GM12874 (cell line): ENCODE results near the gene PJA2.

Experiments
- TF ChIP-seq, protein P1 (sequence below): IDR thresholded peaks from 2 replicates; pipeline ENCODE4 v1.5.1; 2011; ENCODE audit warnings: low read depth, mild to moderate bottlenecking, control low read depth, low read length, moderate library complexity; ENCODE audit not compliant: insufficient read depth

Gene PJA2

DNA sequence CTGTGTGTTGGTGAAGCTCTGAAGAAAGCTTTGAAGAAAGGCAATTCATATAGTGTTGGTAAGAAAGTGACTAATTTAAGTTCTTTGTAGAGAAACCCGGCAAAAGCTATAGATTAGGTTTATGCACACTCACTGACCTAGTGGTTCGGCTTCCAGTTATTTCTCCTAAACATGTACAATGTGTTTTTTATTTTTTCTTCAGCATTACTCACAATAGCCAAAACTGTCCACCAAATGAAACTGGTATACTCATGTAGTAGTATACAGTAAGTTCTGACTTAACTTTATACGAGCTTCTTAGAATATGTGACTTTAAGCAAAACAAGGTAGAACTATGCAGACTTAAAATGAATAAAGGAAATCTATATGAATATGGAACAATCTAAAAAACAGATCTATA, 44.8 kb downstream of the PJA2 start:
- TF ChIP-seq, protein P1, sequence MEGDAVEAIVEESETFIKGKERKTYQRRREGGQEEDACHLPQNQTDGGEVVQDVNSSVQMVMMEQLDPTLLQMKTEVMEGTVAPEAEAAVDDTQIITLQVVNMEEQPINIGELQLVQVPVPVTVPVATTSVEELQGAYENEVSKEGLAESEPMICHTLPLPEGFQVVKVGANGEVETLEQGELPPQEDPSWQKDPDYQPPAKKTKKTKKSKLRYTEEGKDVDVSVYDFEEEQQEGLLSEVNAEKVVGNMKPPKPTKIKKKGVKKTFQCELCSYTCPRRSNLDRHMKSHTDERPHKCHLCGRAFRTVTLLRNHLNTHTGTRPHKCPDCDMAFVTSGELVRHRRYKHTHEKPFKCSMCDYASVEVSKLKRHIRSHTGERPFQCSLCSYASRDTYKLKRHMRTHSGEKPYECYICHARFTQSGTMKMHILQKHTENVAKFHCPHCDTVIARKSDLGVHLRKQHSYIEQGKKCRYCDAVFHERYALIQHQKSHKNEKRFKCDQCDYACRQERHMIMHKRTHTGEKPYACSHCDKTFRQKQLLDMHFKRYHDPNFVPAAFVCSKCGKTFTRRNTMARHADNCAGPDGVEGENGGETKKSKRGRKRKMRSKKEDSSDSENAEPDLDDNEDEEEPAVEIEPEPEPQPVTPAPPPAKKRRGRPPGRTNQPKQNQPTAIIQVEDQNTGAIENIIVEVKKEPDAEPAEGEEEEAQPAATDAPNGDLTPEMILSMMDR, result no peak

DNA sequence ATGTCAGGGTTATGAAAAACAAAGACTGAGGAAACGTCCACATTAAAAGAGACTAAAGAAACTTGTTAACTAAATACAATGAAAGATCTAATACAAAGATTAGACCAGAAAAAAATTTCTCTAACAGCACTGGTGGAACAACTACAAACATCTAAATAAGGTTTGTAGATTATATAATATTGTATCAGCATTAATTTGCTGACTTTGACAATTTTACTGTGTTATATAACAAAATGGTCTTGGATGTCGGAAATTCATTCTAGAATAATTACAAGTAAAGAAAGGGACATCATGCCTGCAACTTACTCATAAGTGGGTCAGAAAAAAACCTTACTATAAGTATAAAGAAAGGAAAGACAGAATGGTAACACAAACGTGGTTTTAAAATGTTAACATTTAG, 50.1 kb downstream of the PJA2 start:
- TF ChIP-seq, protein P1, result no peak

DNA sequence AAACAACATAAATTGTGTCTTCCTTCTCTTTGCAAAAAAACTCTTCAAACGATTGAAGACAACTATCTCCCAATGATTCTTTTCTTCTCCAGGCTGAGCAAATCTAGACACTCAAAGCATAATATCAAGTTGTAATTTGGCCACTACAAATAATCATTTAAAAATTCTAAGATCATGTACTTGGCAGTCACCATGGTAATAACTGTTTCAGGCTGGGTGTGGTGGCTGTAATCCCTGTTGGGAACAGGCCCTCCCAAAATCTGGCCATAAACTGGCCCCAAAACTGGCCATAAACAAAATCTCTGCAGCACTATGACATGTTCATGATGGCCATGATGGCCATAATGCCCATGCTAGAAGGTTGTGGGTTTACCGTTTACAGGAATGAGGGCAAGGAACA, 52.0 kb downstream of the PJA2 start:
- TF ChIP-seq, protein P1, result no peak

DNA sequence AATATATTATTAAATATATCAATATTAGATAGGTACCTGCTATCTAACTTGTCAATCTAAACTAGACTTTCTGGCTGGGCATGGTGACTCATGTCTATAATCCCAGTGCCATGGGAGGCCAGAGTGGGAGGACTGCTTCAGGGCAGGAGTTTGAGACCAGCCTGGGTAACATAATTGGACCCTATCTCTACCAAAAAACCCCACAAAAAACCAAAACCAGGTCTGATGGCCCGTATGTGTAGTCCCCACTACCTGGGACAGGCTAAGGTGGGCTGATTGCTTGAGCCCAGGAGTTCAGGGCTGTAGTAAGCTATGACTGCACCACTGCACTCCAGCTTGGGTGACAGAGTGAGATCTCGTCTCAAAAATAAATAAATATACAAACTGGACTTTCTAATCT, 55.0 kb downstream of the PJA2 start:
- TF ChIP-seq, protein P1, result no peak

DNA sequence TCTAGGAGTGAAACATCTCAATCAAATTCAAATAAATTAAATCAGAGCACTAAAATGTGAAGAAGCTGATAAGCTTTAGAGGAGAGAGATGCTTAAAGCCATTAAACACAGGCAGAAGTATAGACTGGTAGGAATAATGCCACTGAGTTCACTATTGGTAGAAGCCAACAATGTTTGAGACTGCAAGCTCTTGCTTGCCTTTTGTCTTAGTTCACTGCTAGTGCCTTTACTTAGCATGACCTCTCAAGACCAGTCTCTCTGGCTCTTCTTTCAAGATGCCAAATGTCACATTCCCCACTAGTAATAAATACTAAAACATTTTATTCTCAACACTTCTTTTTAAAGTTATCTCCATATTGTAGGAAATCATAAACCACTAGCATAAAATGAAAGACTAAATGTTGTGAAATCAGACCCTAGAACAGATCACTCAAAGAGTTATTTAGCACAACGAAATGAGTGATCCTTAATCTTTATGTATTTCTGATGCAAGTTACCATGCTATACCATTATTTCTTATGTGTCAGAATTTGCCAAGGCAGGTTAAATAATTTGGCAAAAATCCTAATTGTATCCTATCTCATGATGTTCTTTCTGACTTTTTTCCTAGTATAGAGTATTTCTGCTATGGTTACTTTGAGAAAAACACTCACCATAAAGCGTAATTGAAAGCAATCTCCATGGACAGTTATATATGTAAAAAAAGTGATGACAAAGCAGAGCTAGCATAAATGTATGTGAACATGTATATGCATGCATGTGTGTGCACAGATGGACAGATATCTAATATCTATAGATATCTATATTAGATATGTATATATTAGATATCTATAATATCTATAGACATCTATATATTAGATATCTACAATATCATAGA, 57.5 kb downstream of the PJA2 start:
- TF ChIP-seq, protein P1, result no peak

DNA sequence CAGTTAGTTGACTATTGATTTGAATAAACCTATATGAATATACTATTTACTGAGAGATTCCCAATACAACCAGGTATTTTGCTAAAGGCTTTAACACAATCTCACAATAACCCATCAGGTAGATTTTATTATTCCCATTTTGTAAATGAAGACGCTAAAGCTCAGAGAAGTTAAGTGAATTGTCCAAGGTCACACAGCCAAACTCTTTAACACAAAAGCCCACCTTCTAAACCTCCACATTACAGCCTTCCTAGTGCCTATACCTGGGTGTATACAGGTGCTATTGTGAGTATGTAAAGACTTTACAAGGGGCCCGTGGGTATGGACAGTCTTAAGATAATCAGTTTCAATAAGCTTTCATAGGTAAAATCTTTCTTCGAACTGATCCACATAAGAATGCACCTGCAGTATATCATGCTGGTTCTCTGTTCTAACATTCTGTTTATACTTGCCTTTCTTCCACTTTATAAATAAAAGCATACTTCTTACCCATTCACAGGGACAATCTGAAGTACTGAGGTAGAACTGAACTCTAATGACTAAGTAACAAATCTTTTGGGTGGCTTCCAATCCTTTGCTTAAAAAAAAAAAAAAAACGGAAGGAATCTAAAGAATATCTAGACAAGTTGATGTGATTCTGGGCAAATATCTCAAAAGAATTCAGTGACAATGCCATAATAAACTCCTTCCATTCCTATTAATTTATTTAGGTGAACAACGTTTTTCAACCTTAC, 59.1 kb downstream of the PJA2 start:
- TF ChIP-seq, protein P1, result no peak

DNA sequence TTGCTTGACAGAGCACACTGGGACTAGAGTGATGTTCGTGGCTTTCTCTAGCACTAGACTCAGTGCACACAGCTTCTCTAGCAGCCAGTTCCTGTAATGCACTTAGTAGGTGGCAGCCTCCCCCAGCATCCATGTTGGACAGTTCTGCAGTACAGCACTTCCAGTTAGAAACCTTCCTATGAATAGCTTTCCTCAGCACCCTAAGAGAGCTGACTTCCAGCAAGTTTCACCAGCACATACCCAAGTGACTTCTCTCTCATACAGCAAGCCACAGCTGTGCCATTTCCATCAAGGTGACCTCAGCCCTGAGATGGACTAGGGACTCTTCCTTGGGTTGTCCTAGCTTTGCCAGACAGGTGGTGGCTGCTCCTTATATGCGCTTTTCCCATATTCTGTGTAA, 60.4 kb downstream of the PJA2 start:
- TF ChIP-seq, protein P1, result no peak
